Raji (cell line): Measurements from ENCODE around the gene SEC24A.

Experiments used
- POLR2A ChIP-seq: IDR thresholded peaks from 2 replicates; pipeline ENCODE4 v1.6.1; 2011; ENCODE audit warnings: low read depth, low read length, control low read depth; ENCODE audit not compliant: insufficient read depth

SEC24A gene

DNA sequence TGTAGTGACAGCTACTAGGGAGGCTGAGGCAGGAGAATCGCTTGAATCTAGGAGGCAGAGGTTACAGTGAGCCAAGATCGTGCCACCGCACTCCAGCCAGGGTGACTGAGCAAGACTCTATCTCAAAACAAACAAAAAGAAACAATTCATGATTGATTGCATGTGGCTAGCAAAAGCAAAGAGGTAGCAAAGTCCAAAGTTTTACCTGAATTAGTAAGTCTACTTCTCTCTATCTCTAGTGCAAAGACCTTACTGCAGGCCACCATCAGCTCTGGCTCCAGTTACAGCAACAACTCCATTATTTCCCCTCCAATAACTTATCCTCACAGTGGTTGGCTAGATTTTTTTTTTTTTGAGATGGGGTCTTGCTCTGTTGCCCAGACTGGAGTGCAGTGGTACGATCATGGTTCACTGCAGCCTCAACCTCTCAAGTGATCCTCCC, 9.8 kb upstream of the SEC24A start:
- no peak for TF ChIP-seq POLR2A

DNA sequence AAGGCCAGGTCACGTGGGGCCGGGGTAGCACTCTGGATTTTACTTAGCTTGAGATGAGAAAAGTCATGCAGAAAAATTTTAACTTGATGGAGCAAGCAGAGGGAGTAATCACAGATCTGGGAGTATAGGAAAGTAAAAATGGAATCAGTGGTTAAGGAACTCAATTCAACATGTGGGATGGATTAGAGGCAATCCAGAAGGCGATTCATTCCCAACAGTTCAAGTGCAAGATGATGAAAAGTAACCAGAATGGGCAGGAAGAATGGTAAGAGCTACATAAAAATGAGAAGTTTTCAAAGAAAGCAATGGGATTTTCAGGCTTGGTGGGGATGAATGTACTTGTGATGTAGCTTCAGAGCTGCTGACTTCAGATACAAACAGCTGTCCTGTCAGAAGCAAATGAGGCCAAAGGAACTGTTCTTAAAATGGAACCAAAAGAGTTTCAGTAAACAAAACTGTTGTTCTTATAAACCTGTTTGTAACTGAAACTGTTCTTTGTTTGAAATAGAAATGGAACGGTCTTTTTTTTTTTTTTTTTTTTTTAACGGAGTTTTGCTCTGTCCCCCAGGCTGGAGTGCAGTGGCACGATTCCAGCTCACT, 5.6 kb upstream of the SEC24A start:
- no peak for TF ChIP-seq POLR2A

GRCh38 chr5:134647750-134648424, 698 bp upstream of the SEC24A start:
- no peak for TF ChIP-seq POLR2A

- no peak for TF ChIP-seq POLR2A
Observed at GRCh38 chr5:134649163-134649835, 714 bp downstream of the SEC24A start.

DNA sequence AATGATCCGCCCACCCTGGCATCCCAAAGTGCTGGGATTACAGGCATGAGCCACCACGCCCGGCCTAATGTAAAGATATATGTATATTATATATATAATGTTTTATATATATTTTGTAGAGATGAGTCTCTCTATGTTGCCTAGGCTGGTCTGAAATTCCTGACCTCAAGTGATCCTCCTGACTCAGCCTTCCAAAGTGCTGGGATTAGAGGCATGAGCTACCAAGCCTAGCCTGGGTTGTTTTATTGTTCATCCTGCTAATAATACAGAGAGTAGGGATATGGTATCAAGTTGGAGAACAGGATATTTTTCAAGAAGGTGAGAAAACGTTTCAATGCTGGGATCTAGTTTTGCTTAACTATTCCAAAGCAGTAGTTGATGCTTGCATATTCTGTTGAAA, 2.9 kb downstream of the SEC24A start:
- TF ChIP-seq POLR2A, result no peak

DNA sequence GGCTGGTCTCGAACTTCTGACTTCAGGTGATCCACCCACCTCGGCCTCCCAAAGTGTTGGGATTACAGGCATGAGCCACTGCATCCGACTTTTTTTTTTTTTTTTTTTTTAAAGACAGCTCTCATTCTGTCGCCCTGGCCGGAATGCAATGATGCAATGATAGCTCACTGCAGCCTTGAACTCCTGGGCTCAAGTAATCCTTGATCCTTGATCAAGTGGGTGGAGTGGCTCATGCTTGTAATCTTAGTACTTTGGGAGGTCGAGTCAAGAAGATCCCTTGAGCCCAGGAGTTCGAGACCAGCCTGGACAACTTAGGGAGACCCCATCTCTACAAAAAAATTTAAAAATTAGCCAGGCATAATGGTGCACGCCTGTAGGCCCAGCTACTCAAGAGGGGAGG, 8.1 kb downstream of the SEC24A start:
- no peak for TF ChIP-seq POLR2A

DNA sequence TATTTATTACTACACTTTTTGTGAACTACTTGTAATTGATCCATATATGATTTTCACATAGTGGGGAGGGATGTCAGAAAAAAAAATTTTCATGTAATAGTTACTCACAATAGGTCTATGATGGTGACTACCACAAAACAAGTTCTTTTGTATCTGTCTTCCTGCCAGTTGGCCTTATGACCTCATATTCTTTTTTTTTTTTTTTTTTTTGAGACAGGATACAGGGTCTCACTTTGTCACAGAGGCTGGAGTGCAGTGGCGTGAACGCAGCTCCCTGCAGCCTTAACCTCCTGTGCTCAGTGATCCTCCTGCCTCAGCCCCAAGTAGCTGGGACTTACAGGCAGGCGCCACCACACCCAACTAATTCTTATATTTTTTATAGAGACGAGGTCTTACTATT, 10.9 kb downstream of the SEC24A start:
- TF ChIP-seq POLR2A, result no peak

DNA sequence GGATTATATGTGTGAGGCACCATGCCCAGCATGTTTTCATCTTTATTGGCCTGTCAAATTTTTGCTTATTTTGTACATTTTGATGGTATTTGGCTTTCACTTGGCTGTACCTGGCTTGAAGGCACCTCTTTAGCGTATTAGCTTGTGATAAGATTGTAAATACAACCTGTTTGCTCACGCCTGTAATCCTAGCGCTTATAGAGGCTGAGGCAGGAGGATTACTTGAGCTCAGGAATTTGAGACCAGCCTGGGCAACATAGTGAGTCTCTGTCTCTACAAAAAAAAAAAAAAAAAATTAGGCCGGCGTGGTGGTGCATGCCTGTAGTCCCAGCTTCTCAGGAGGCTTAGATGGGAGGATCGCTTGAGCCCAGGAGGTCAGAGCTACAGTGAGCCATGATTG, 11.3 kb downstream of the SEC24A start:
- TF ChIP-seq POLR2A, result no peak

- no peak for TF ChIP-seq POLR2A
Observed at GRCh38 chr5:134662971-134663370, 14.4 kb downstream of the SEC24A start.

DNA sequence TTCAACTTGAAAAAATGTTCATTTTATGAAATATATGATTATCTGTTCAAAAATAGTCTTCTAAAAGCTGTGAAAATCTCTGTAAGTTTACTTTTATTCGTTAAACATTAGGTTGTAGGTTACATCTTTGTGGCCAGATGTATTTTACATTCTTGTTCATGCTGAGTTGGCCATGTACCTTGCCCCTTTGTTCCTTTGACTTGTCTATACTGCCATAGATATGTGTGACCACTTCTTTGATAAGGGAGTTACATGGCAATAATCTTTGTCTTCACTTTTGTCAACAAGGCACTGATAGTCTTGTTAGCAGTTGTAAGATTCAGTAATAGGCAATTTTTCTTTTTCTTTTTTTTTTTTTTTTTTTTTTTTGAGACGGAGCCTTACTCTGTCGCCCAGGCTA, 15.9 kb downstream of the SEC24A start:
- TF ChIP-seq POLR2A, result no peak

- TF ChIP-seq POLR2A, result no peak
Observed at GRCh38 chr5:134692722-134693121, 44.1 kb downstream of the SEC24A start.

GRCh38 chr5:134708301-134708700, 59.7 kb downstream of the SEC24A start:
- TF ChIP-seq POLR2A, result no peak

DNA sequence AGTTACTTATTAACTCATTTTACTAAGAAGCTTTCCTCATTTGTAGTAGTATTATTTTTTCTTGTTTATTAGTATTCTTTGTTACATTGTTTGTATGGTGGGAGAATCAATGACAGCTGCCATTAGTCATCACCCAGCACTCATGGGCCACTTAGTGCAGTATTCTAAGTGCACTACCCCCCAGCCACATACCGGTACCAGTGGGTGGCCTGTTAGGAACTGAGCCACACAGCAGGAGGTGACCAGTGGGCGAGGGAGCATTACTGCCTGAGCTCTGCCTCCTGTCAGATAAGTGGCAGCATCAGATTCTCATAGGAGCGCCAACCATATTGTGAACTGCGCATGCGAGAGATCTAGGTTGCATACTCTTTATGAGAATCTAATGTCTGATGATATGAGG, 65.5 kb downstream of the SEC24A start:
- TF ChIP-seq POLR2A, result no peak

GRCh38 chr5:134714541-134714940, 66.0 kb downstream of the SEC24A start:
- TF ChIP-seq POLR2A, result no peak

- no peak for TF ChIP-seq POLR2A
Observed at GRCh38 chr5:134724872-134725271, 76.3 kb downstream of the SEC24A start.

DNA sequence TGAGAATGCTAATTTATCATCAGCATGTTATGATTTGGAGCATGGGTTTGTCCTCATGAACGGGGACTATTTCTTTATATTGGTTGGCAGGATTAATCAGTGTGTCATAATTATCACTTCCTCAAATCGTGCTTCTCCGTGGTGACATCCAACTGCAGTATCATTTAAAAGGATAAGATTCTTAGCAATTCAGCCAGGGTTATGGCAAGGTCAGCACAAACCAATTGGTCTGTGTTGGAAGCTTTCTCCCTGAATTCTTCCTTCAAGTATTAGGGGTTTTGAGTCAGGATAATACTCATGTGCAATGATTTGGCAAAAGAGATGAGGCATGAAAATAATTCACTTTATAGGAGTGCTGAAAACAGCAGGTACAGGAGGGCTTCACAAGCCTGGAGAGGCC, 84.2 kb downstream of the SEC24A start:
- TF ChIP-seq POLR2A, result no peak

- TF ChIP-seq POLR2A, result no peak
Observed at GRCh38 chr5:134735243-134735642, 86.7 kb downstream of the SEC24A start.

DNA sequence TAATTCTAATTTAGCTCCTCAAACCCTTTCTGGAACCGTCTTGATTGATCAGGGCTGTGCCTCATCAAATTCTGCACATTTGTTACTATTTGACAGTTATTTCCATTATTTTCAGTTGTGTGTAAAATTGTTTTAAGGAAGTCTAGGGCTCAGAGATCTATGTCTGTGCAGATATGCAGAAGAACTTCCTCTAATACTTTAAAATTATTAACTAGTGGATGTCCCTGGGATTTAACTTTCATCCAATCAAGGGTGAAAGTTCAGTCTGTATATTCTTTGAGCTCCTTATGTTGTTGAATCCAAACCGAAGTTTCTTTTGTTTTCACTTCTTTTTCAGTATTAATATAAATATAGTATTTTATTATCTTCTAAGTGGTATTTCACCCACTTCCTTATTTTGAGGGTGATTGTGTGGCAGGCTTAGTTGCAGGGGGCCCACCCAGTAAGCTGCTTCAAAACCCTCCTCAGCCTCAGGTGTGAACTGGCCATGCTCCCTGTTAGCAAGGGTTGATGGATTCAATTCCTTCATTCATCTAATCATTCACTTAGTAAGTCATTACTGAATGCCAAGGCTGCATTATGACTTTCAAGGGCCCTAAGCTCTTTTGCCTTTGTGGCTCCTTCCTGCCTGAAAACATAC, 87.7 kb downstream of the SEC24A start:
- TF ChIP-seq POLR2A, result no peak
